GM04504 (cell line): ENCODE measurements around the gene MARK3.
"Not testable (repeated sequence)": the region's sequence is repeated elsewhere in the genome, so short reads cannot be mapped to it uniquely, and the experiment has no call there.

Experiments
- DNase-seq: peaks from one replicate; pipeline ENCODE4 v3.0.0-alpha.2; 2012; ENCODE audit warnings: low read depth

Gene MARK3

DNA sequence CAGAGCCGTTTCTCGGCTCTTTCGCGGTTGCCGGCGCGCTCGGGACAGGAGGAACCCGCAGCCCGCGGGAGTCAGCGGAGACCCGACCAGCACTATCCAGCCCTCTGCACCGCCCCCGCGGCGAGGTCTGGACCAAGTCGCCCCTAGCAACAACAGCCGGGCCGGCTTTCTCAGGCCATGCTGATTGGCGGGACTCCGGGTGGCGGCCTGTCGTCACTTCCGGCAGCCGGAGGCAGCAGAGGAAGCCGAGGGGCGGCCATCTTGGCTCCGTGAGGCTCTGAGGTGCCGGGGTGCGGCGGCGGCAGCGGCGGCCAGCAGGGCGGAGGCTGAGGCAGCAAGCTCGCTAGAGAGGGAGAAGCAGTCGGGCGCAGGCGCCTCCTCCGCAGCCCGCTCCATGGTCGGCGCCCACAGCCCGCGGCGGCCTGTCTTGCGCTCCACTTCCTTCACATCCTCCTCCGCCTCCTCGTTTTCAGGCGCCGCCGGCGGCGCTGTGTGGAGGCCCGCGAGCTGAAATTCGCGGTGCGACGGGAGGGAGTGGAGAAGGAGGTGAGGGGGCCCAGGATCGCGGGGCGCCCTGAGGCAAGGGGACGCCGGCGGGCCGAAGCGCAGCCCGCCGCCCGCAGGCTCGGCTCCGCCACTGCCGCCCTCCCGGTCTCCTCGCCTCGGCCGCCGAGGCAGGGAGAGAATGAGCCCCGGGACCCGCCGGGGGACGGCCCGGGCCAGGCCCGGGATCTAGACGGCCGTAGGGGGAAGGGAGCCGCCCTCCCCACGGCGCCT, at the start of gene MARK3:
MARK3 (plus strand) TSS at position 264 of the 777 bp plus-strand sequence. CDS start 615 bp downstream, outside the sequence.
- peak; percentile 93 for DNase-seq

DNA sequence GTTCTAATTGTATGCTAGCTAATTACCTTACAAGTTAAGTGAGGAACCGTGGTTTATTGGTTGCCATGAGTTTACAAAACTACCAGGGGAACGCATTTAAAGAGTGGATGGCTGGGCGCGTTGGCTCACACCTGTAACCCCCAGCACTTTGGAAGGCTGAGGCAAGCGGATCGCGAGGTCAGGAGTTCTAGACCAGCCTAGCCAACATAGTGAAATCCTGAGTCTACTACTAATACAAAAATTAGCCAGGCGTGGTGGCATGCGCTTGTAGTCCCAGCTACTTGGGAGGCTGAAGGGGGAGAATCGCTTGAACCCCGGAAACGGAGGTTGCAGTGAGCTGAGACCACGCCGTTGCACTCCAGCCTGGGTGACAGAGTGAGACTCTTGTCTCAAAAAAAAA, 49.0 kb upstream of the MARK3 start:
- no peak for DNase-seq

DNA sequence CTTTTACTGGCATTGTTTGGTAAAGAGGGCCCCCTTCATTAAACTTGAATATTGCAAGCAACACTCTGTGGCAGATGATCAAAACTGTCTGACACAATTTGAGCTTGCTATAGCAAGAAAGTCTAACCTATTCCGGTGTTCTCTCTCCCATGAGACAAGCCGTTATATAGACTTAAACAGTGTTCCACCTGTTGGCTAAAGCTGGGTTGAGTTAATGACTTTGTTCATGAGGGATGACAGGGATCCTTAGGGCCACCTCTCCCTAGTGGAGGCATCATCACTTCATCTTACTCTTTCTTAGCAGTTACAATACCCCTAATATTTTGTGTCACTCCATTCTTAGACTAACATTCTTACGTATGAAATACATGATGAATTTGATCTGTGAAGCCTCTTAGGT, 47.4 kb upstream of the MARK3 start:
- no peak for DNase-seq

DNA sequence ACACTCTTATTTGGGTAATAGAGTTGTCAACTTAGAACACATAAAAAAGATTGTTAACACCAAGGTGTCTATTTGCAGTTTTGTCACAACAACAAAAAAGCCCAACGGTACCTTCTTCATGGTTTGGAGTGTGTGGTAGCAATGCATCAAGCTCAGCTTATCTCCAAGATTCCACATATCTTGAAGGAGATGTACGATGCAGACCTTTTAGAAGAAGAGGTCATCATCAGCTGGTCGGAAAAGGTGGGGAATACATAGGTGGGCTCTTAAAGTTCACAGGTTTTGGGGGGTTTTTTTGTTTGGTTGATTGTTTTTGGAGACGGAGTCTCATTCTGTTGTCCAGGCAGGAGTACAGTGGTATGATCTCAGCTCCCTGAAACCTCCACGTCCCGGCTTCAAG, 45.7 kb upstream of the MARK3 start:
- DNase-seq: no peak

DNA sequence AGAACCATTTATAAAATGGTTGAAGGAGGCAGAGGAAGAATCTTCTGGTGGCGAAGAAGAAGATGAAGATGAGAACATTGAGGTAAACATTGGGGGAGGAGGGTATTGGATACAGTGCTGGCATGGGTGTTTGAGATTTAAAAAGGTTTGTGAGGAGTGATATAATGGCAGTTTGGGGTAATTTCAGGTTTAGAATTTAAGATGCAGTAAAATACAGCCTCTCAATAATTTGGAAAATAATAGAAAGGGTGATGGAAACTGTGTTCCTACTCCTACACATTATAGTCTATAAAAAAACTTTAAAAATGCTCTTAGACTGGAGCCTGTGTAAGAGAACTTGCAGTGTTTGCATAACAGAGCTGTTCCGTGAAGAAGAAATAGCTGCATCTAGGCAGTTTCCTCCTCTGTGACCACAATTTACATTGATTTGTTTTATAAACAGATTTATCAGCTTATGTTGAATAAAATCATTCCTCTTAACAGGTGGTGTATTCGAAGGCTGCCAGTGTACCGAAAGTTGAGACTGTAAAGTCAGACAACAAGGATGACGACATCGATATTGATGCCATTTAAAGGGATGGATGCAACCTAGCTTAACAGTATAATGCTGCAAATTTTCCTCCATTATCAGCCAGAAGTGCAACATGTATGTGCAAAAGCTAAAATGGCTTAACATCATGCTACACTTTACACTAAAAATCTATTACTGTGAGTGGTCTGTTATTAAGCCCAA, 44.6 kb upstream of the MARK3 start:
- DNase-seq: no peak

DNA sequence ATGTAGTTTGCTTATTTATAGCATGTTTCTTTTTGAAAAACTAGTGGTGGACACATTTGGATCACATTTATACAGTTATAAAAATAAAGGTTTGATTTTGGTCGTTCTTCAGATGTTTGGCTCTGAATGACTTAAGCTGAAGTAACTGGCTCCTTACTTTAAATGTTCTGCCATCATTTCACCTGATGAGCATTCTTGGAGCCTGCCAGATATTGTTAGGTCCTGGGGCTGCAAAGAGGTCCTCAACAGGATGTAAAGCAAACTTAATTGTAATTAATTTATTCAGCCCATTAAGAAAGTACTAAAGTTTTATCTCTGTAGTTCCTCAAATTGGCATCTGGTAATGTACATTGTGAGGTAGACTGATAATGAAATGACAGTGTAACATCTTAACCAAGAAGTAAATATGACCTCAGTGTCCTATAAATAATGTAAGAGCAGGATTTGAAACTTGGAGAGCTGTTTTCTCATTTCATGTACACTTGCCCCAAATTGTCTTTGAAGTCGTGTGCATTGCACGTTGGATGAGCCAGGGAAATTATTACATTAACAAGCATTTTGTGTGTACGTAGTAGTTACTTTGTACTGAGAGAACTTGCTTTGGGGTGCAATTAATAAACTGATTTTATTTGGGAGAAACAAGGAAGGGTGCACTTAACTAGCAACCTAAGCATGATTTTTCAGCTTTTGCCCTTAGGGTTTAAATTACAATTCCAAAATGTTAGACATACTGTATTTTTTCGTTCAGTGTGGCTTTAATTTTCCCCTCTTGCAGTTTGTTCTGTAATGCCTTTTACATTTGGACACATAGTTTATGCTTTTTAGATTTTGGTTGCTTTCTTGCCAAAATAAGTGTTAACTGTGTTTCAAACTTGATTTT, 43.7 kb upstream of the MARK3 start:
- DNase-seq: no peak

DNA sequence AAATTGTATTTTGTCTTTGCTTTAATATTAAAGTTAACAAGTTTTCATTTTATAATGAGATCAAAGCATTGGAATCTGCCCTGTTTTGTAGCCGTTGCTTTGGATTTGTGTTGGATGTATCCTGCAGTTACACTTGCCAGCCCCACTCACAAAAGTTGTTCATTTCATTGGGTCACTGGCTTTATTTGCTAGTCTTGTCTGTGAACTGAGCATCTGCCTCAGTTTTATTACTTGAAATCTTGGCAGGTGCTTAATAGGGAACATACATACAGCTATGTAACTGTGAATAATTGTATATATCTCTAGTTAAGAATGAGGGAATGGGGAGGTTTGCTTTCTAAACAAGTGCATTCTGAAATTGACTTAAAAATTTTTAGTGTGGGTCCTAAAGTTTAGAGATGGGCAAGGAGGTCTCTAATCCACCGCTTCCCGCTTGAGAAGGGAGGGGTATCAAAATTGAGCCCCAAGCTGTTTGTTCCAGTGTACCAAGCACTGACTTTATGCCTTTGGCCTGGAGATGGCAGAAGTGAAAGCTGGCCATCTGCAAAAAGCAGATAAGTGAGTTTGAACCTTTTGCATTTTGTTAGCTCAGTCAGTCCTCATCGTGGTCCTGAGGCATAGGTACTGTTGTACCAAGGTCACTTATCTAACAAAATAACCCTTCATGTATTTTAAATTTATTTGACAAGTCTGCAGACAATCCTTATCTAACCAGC, 41.9 kb upstream of the MARK3 start:
- DNase-seq: no peak

DNA sequence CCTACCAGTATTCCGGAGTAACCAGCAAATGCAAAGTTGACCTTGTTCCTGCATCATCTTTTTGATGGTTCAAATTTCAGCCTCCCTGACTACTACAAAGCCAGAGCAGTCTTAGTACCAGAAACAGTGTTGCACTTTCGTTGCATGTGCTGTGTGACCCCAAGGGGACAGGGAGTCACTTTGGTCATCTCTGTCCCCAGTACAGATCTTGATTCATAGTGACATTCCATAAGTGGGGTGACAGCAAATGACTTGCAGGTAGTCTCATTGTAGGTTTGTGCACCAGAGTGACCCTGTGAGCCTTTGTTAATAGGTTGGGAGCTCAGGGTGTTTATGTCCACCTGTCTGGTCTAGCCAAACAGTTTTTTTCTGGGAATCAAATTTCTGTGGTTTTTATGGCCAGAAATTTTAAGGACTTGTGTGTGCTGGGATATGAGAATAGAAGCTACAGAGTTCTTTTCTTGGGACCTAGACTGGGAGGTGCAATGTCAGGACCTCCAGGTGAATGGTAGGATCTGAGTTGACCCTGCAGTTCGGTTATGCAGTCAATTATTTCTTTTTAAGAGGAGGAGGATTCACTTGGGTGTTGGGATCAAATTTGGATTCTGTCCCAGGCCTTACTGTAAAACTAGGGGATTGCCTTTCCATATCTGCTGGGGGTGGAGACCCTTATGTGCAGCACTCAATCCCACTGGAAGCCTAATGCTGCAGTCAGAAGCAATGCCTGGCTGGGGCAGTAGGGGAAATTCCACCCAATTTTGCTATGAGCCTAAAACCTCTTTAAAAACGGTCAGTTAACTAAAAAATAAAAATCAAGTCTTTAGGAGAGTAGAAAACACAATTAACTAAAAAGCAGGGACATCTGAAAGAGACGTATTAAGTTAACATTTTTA, 41.1 kb upstream of the MARK3 start:
- no peak for DNase-seq

DNA sequence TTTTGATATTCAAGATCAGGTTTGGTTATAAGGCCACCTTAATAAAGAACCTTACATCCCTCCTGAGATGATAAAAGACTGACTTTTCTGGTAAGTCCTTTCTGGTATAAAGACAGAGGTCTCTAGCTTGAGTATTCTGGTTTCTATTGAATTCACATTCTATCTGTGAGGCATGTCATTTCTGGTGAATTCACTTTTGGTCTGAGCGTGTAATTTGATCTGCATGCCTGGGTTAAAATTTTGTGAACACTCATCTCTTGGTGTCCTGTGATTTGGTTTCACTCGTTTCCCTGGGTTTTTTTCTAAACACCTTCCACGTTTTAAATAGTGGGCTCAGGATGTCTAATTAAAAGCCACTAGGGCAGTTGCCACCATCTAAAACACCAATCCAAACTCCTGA, 38.9 kb upstream of the MARK3 start:
- DNase-seq: no peak

DNA sequence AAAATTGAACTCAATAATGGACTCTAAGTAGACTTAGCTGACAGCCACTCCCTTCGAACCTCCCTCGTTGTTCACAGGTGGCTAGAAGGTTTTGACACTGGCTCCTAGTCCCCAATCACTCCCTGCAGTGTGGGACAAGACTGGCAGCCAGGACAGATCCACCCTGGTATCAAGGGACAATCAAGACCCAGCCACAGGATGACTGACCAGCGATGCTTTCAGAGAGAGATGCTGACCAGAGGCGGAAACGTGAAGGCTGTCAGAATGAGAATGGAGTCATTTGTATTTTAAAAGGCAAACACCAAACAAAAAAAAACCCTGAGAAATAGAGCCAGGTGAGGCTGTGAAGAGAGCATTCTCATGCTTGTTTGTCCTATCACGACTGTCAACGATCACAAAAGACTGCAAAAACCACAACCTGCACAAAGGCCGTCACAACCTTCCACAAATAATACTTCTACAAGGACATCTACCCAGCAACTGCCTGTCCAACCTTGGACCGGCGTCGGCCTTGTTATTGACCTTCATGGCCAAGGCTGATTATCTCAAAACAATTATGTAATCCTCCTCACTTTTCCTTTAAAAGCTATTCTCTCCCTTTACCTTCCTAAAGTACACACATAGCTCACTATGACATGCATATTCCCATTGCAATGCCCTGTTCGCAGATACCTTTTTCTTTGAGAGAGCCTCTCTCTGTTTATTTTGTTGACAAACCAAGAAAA, 38.0 kb upstream of the MARK3 start:
- DNase-seq: no peak

DNA sequence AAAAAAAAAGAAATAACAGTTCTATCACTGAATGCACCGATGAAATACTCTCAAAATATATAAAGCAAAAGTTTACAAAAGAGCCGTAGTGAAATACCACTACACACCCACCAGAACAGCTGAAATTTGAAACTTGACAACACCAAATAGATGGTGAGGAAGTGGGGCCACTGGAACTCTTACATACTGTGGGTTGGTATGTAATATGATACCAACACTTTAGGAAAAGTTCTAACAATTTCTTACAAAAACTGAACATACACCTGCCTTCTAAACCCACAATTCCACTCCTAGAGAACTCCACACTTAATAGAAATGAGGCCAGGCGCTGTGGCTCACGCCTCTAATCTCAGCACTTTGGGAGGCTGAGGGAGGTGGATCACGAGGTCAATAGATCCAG, 37.1 kb upstream of the MARK3 start:
- DNase-seq: no peak

DNA sequence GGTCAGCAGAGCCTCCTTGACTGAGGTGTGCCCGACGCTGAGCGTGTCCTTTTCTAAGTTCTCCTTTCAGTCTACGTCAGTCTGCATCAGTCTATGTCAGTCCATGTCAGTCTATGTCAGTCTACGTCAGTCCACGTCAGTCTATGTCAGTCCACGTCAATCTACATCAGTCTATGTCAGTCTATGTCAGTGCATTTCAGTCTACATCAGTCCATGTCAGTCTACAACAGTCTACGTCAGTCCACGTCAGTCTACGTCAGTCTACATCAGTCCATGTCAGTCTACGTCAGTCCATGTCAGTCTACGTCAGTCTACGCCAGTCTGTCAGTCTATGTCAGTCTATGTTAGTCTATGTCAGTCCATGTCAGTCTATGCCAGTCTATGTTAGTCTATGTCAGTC, 35.2 kb upstream of the MARK3 start:
- DNase-seq: no peak

DNA sequence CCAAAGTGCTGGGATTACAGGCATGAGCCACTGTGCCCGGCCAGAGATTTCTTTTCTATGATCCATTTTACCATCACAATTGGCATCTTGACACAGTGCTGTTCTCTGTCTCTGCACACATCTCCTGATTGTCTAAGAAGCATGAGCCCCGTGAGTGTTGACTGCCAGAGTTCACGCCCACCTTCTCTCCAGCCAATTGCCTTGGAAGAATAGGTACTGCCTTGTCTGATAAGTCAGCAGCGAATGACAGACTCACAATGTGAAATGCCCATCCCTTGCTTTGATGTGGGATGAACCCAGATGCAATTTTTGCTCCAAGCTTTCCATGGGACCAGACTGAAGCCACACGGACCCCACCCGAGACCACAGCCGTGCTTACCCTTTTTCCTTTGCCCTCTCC, 31.9 kb upstream of the MARK3 start:
- DNase-seq: no peak

DNA sequence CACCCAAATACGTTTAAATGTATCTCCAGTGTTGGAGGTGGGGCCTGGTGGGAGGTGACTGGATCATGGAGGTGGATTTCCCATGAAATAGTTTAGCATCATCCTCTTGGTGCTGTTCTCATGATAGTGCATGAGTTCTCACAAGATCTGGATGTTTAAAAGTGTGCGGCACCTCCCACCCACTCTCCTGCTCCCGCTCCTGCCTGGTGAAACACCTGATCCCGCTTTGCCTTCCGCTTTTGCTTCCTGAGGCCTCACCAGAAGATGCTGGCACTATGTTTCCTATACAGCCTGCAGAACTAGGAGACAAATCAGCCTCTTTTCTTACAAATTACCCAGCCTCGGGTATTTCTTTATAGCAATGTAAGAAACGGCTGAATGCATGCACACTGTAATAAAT, 31.1 kb upstream of the MARK3 start:
- no peak for DNase-seq

DNA sequence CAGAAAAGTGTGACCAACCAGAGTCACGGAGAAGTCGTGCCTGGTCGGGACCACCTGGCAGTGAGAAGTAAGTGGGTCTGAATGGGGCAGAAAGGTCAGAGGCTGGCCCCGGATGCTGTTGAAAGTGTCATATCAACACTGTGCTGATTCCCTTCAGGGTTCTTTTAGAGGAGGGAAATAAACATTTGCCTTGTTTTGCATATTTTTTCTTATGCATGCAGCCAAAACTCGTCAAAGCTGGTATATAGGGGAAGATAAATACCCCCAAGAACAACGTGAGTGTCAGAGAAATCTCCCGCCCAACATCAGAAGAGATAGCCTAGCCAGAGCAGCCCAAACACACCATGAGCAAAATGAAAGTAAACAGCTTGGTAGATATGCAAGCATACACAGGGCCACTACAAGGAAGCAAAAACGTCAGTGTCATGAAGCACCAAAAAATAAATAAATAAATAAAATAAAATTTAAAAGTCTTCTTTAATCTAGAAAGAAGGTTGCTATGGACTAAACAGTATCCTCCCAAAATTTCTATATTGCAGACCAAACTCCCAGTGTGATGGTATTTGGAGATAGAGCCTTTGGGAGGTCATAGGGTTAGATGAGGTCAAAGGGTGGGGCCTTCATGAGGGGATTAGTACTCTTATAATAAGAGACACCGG, 29.1 kb upstream of the MARK3 start:
- DNase-seq: no peak

DNA sequence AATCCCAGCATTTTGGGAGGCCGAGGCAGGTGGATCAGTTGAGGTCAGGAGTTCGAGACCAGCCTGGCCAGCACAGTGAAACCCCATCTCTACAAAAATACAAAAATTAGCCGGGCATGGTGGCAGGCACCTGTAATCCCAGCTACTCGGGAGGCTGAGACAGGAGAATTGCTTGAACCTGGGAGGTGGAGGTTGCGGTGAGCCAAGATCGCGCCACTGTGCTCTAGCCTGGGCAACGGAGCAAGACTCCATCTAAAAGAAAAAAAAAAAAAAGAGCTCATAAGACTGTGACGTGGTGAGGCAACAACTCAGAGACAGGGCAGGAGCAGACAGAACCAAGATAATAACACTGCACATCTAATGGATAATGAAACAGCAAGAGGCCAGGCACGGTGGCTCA, 27.7 kb upstream of the MARK3 start:
- DNase-seq: not testable (repeated sequence)

DNA sequence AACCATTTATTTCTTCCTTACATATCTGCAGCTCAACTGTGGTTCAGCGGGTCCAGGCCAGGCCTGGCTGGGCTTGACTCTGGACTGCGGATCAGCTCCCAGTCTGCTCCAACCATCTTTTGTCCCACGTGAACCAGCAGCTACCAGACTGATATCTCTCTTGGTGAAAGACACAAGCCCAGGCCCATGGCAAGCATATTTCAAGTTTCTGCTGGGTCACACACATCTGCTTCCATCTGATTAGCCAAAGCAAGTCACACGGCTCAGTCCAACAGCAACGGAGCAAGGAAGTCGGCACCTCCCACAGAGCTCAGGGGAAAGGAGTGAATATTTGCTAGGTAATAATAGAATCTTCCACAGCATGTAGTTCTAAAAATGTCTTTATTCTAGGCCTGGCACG, 24.7 kb upstream of the MARK3 start:
- no peak for DNase-seq

DNA sequence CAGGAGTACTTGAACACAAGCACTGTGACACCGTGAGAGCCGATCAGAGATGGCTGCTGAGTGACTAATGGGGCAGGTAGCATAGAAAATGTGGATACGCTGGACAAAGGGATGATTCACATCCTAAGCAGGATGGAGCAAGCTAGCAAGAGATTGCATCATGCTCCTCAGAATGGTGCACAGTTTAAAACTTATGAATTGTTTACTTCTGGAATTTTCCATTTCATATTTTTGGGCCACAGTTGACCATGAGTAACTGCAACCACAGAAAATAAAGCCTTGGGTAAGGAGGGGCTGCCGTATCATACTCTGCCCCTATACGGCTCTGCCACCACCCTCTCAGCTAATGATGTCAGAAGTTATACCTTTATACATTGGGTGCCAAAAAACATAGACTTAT, 23.3 kb upstream of the MARK3 start:
- DNase-seq: peak; percentile 88

DNA sequence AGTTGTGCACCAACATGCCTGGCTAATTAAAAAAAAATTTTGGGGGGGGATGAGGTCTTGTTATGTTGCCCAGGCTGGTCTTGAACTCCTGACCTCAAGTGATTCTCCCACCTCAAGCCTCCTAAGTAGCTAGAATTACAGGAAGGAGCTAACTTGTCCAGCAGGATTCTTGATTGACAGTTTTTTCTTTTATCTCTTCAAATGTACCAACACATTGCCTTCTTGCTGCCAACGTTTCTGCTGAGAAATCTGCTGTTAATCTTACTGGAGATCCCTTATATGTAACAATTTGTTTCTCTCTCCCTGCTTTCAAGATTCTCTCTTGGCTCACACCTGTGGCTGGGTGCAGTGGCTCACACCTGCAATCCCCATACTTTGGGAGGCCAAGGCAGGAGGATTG, 22.4 kb upstream of the MARK3 start:
- no peak for DNase-seq

DNA sequence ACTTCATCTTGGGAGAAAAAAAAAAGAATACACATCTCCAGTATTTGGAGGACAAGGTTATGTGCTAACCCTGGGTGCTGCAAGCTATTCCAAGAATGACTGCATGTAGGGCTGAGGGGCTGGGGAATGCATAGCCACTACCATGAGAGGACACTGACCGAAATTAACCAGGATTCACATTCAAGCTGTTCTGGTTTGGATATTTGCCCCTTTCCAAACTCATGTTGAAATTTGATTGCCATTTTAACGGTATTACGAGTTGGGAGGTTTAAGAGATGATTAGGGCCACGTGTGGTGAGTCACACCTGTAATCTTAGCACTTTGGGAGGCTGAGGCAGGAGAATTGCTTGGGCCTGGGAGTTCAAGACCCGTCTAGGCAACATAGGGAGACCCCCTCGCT, 18.5 kb upstream of the MARK3 start:
- DNase-seq: no peak
